Measurements from ENCODE around the gene AKIRIN1. TPM values are rescaled to one million over a fixed set of nuclear protein-coding genes. Genes with fewer than 3 reads are reported as not detected.

The AKIRIN1 gene
- total RNA-seq, 1 donor from 2014 or later: 55.2 TPM

DNA sequence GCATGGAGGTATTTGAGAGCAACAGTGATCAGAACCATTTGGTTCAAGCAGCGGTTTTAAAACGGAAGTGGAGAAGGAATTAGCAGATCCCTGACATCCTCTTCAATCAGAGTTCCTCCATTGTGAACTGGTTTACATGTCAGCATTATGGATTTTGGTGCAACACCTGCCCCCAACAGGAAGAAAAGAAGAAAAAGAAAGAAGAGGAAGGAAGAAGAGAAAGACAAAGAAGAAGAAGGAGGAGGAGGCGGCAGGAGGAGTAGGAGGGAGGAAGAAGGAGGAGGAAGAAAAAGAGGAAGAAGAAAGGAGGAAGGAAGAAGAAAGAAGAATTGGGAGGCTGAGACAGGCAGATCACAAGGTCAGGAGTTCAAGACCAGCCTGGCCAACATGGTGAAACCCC, 52.4 kb downstream of the AKIRIN1 start:
- DNase-seq (ENCODE audit: low spot score): no peak
- Mint-ChIP-seq H3K4me1 (ENCODE audit: low read depth) (peaks cover 18% of the 10 kb centered on the region), H3K9me3 (ENCODE audit: low read depth) (no peaks in the 10 kb centered on the region), H3K4me3 (ENCODE audit: unreplicated experiment) (no peak overlapping the region), H3K27me3 (ENCODE audit: low read depth) (no peaks in the 10 kb centered on the region), H3K27ac (ENCODE audit: unreplicated experiment) (no peak overlapping the region), H3K36me3 (ENCODE audit: low read depth) (peaks cover 15% of the 10 kb centered on the region)
- TF ChIP-seq, protein P1, sequence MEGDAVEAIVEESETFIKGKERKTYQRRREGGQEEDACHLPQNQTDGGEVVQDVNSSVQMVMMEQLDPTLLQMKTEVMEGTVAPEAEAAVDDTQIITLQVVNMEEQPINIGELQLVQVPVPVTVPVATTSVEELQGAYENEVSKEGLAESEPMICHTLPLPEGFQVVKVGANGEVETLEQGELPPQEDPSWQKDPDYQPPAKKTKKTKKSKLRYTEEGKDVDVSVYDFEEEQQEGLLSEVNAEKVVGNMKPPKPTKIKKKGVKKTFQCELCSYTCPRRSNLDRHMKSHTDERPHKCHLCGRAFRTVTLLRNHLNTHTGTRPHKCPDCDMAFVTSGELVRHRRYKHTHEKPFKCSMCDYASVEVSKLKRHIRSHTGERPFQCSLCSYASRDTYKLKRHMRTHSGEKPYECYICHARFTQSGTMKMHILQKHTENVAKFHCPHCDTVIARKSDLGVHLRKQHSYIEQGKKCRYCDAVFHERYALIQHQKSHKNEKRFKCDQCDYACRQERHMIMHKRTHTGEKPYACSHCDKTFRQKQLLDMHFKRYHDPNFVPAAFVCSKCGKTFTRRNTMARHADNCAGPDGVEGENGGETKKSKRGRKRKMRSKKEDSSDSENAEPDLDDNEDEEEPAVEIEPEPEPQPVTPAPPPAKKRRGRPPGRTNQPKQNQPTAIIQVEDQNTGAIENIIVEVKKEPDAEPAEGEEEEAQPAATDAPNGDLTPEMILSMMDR (IDR thresholded peaks at IDR 0.05): no peak

DNA sequence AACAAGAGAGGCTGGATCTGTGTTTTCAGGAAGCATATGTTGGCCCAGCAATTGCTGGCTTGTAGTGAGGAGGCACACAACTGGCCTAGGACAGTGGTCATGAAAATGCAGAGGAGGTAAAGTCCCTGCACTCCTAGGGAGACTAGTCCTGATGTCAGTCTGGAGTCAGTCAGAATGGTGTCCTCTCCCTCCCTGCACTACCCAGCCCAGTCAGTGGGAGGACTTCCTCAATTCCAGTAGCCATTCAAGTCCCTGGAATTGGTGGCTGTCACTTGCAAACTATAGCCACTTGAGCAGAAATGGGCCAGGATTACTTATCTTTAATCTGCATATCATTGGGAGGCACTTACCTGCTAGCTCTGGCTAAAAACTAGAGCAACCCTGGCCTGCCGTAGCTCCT, 53.7 kb downstream of the AKIRIN1 start:
- Mint-ChIP-seq H3K36me3 (ENCODE audit: low read depth) (peaks cover 15% of the 10 kb centered on the region), H3K27me3 (ENCODE audit: low read depth) (no peaks in the 10 kb centered on the region), H3K9me3 (ENCODE audit: low read depth) (no peaks in the 10 kb centered on the region), H3K27ac (ENCODE audit: unreplicated experiment) (no peak overlapping the region), H3K4me3 (ENCODE audit: unreplicated experiment) (no peak overlapping the region), H3K4me1 (ENCODE audit: low read depth) (peaks cover 22% of the 10 kb centered on the region)
- peak; percentile 4 for DNase-seq (ENCODE audit: low spot score)
- TF ChIP-seq, protein P1 (IDR thresholded peaks at IDR 0.05): no peak

DNA sequence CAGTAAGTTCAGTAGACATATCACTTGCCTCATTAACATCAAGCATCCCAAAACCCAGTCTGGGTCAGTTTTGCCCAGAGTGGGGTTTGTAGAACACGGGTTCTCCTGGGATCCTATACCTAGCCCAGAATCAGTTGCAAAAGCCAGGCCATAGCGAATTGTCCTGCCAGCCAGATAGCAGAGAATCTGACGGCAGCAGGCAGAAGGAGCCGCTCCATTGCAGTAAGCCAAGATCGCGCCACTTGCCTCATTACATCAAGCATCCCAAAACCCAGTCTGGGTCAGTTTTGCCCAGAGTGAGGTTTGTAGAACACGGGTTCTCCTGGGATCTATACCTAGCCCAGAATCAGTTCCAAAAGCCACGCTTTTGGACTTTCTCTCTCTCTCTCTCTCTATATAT, 54.2 kb downstream of the AKIRIN1 start:
- TF ChIP-seq, protein P1 (IDR thresholded peaks at IDR 0.05): no peak
- H3K27me3 Mint-ChIP-seq (ENCODE audit: low read depth): no peaks in the 10 kb centered on the region
- peaks cover 15% of the 10 kb centered on the region for H3K36me3 Mint-ChIP-seq (ENCODE audit: low read depth)
- H3K4me1 Mint-ChIP-seq (ENCODE audit: low read depth): peaks cover 22% of the 10 kb centered on the region
- H3K4me3 Mint-ChIP-seq (ENCODE audit: unreplicated experiment): no peak overlapping the region
- H3K27ac Mint-ChIP-seq (ENCODE audit: unreplicated experiment): peak overlapping the region; percentile 2
- peak; percentile 41 for DNase-seq (ENCODE audit: low spot score)
- H3K9me3 Mint-ChIP-seq (ENCODE audit: low read depth): no peaks in the 10 kb centered on the region

DNA sequence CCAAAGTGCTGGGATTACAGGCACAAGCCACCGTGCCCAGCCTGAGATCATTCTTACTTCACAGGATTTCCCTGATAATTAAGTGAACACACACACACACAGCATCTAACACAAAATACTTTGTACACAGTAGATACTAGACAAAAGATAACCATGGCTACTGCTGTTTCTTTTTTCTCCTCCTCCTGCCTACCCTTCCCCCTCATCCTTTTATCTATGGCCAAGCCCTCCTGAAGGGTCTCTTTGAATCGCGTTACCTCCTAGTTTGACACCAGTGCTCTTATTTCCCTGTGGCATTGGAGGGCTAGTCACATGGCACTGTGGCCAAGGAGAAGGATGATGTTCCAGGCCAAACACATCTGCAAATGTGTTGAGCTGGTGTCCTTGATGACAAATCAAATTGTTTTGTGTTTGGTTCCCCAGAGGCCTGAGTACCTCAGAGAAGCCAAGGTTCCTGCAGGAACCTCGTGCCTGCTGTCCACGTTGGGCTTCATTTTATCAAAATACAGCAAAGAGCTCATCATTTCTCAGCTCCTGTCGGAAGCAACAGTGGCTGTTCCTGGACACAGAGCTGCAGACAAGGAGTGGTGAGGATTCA, 55.6 kb downstream of the AKIRIN1 start:
- no peaks in the 10 kb centered on the region for H3K27me3 Mint-ChIP-seq (ENCODE audit: low read depth)
- no peak overlapping the region for H3K4me3 Mint-ChIP-seq (ENCODE audit: unreplicated experiment)
- peaks cover 12% of the 10 kb centered on the region for H3K36me3 Mint-ChIP-seq (ENCODE audit: low read depth)
- H3K4me1 Mint-ChIP-seq (ENCODE audit: low read depth): peaks cover 26% of the 10 kb centered on the region
- TF ChIP-seq, protein P1 (IDR thresholded peaks at IDR 0.05): no peak
- peak; percentile 4 for DNase-seq (ENCODE audit: low spot score)
- H3K9me3 Mint-ChIP-seq (ENCODE audit: low read depth): no peaks in the 10 kb centered on the region
- H3K27ac Mint-ChIP-seq (ENCODE audit: unreplicated experiment): peak overlapping the region; percentile 89

DNA sequence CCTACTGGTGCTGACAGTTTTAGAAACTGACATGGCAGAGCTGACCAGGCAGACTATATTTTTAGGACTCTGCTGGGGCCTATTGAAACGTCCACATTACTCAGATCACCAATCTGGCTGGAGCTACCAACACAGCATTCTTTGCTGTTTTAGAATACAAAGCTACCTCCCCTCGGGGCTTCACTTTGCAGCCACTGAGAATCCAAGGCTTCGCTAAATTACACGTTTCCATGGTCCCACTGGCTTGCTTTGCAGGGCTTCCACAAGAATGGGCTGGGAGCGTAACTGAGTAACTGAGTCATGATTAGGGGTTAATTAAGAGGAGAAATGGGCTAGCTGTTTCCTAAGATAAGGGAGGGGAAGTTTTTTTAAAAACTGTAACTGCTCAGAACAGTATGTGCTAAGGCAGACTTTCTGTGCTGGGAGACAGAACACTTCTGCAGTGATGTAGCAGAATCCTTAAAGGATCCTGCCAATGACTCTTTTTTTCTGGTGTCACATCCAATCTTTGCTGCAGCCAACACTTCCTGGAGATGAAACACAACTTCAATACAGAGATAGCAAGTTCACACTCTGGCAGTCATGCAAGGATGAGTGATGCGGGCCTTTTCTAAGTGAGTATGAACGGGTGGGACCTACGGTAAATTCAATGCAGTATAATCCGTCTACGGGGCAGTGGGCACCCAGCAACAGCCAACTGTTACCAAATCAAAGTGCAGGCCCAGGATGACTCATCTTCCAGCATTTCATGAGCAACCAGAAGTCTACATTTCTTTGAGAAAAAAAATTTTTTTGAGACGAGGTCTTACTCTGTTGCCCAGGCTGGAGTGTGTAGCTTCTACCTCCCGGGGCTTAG, 56.5 kb downstream of the AKIRIN1 start:
- Mint-ChIP-seq H3K4me1 (ENCODE audit: low read depth) (peaks cover 26% of the 10 kb centered on the region), H3K36me3 (ENCODE audit: low read depth) (peaks cover 10% of the 10 kb centered on the region), H3K4me3 (ENCODE audit: unreplicated experiment) (no peak overlapping the region), H3K27ac (ENCODE audit: unreplicated experiment) (peak overlapping the region; percentile 89), H3K27me3 (ENCODE audit: low read depth) (no peaks in the 10 kb centered on the region), H3K9me3 (ENCODE audit: low read depth) (no peaks in the 10 kb centered on the region)
- TF ChIP-seq, protein P1 (IDR thresholded peaks at IDR 0.05): no peak
- peak; percentile 10 for DNase-seq (ENCODE audit: low spot score)

Measured in chondrocyte (in vitro differentiated cells).